Measurements from ENCODE around the gene PCGF1. TPM values are rescaled to one million over a fixed set of nuclear protein-coding genes. Genes with fewer than 3 reads are reported as not detected.

PCGF1 gene
- total and polyA plus RNA-seq, 2 of the 13 experiments (the other 11 are each of a cell fraction or from before 2014, with no cell fraction given) = 20.4 to 22.6 TPM

GRCh38 chr2:74472086-74472944 is 35.2 kb downstream of the PCGF1 start, which contains the start of gene MRPL53 (continued):
- TF ChIP-seq MXD4 (CRISPR knock-in tag; IDR thresholded peaks at IDR 0.05) (peak; percentile 96), ELF1 (CRISPR knock-in tag; IDR thresholded peaks at IDR 0.05) (peak; percentile 97), ZNF441 (CRISPR knock-in tag; IDR thresholded peaks at IDR 0.05; ENCODE audit: borderline replicate concordance) (peak; percentile 55; the same call in 1 of the 2 replicates), E2F1 (CRISPR knock-in tag; IDR thresholded peaks at IDR 0.05) (0 out of 2 replicates have a peak, but pooled peaks have one; percentile 66), GLMP (CRISPR knock-in tag; IDR thresholded peaks at IDR 0.05; ENCODE audit: borderline replicate concordance) (no peak; the same call in 1 of the 2 replicates), KLF12 (CRISPR knock-in tag; IDR thresholded peaks at IDR 0.05; ENCODE audit: borderline replicate concordance) (peak; percentile 54; the same call in 1 of the 2 replicates), ZSCAN12 (CRISPR knock-in tag; IDR thresholded peaks at IDR 0.05) (peak; percentile 67), THRA (CRISPR knock-in tag; IDR thresholded peaks at IDR 0.05; ENCODE audit: borderline replicate concordance) (peak; percentile 71; the same call in 1 of the 2 replicates), RAD21 (CRISPR knock-in tag; IDR thresholded peaks at IDR 0.05) (peak; percentile 45; the same call in 1 of the 2 replicates), THAP7 (CRISPR knock-in tag; IDR thresholded peaks at IDR 0.05) (peak; percentile 98), RBM22 (optimal IDR thresholded peaks at IDR 0.05; ENCODE audit: low read length) (peak; percentile 100), ZNF296 (CRISPR knock-in tag; conservative IDR thresholded peaks at IDR 0.05) (0 out of 2 replicates have a peak, but pooled peaks have one; percentile 68), TIGD3 (CRISPR knock-in tag; IDR thresholded peaks at IDR 0.05; ENCODE audit: borderline replicate concordance) (peak; percentile 95), ZNF574 (CRISPR knock-in tag; IDR thresholded peaks at IDR 0.05) (peak; percentile 97), NCOA5 (CRISPR knock-in tag; IDR thresholded peaks at IDR 0.05) (peak; percentile 100), ZNF639 (CRISPR knock-in tag; conservative IDR thresholded peaks at IDR 0.05) (peak; percentile 84), HOXD1 (CRISPR knock-in tag; IDR thresholded peaks at IDR 0.05) (0 out of 2 replicates have a peak, but pooled peaks have one; percentile 42)
